ENCODE data around the gene CTPS2. TPM values are rescaled to one million over a fixed set of nuclear protein-coding genes. Genes with fewer than 3 reads are reported as not detected.

The CTPS2 gene
- polyA plus RNA-seq, 1 of the 3 experiments (the other 2 are of a cell fraction) = 6.1 TPM

DNA sequence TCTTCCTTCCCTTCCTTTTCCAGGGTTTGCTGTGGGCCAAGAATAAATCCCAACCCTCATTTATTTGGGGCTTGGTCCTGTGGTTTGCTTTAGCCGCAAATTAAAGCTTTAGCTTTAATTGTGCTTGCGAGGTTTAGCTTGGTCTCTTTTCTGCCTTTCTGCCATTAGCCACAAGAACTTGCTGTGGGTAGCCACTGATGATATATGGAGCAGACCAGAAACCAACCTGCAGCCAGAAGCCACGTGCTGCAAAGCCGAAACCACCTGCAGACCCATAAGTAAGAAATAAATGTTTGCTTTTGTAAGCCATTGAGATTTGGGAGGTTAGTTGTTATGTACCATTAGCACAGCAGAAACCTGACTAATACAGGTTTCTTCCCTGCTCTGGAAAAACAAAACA, 152.3 kb downstream of the CTPS2 start:
- CTCF ChIA-PET = no interaction called here
- no peak for DNase-seq
- POLR2A ChIA-PET = no interaction called here
- Histone ChIP-seq H3K27me3 (ENCODE audit: insufficient read depth) (no peaks in the 10 kb centered on the region), H3K79me2 (ENCODE audit: insufficient read depth) (no peaks in the 10 kb centered on the region), H3F3A (replicated peaks; ENCODE audit: insufficient read depth) (no peaks in the 10 kb centered on the region), H3K4me1 (ENCODE audit: control insufficient read depth in 1 of 2, insufficient read depth in 2 of 2, low read depth in 1 of 2, low read length in 1 of 2) (no peaks in the 10 kb centered on the region), H3K4me3 (ENCODE audit: low read depth in 2 of 2, low read length in 1 of 2) (no peak overlapping the region), H3K27ac (ENCODE audit: low read depth in 2 of 2, low read length in 1 of 2) (no peak overlapping the region), H2AFZ (ENCODE audit: low read depth) (no peak overlapping the region), H3K9ac (no peak overlapping the region), H3K36me3 (replicated peaks in 1 of 2; ENCODE audit: control insufficient read depth in 1 of 2, insufficient read depth in 2 of 2, low read length in 1 of 2) (no peaks in the 10 kb centered on the region), H4K20me1 (ENCODE audit: insufficient read depth) (no peaks in the 10 kb centered on the region), H3K4me2 (no peak overlapping the region), H3K9me2 (no peaks in the 10 kb centered on the region), H3K9me3 (no peaks in the 10 kb centered on the region)
- TF ChIP-seq FOXJ3 (CRISPR knock-in tag; IDR thresholded peaks at IDR 0.05) (no peak), EP300 (IDR thresholded peaks at IDR 0.05; ENCODE audit: borderline replicate concordance in 1 of 2, low read depth in 1 of 2, low read length in 1 of 2) (no peak), GATA2 (CRISPR knock-in tag; IDR thresholded peaks at IDR 0.05) (no peak), TCF12 (IDR thresholded peaks at IDR 0.05) (no peak)
- whole genome bisulfite sequencing (ENCODE audit: low lambda C conversion rate) = 59% methylated on average over 4 of the region's 4 CpGs

- DNase-seq = no peak
- Histone ChIP-seq H3F3A (replicated peaks; ENCODE audit: insufficient read depth) (no peaks in the 10 kb centered on the region), H3K9me3 (no peaks in the 10 kb centered on the region), H3K36me3 (replicated peaks in 1 of 2; ENCODE audit: control insufficient read depth in 1 of 2, insufficient read depth in 2 of 2, low read length in 1 of 2) (no peaks in the 10 kb centered on the region), H2AFZ (ENCODE audit: low read depth) (no peak overlapping the region), H3K4me1 (ENCODE audit: control insufficient read depth in 1 of 2, insufficient read depth in 2 of 2, low read depth in 1 of 2, low read length in 1 of 2) (no peaks in the 10 kb centered on the region), H3K9me2 (no peaks in the 10 kb centered on the region), H3K4me2 (no peak overlapping the region), H4K20me1 (ENCODE audit: insufficient read depth) (no peaks in the 10 kb centered on the region), H3K27ac (ENCODE audit: low read depth in 2 of 2, low read length in 1 of 2) (no peak overlapping the region; a peak in 1 of 4 replicates), H3K4me3 (ENCODE audit: low read depth in 2 of 2, low read length in 1 of 2) (no peak overlapping the region), H3K27me3 (ENCODE audit: insufficient read depth) (no peaks in the 10 kb centered on the region), H3K9ac (no peak overlapping the region), H3K79me2 (ENCODE audit: insufficient read depth) (no peaks in the 10 kb centered on the region)
- ChIA-PET CTCF (no interaction called here), POLR2A (no interaction called here)
- WGBS (ENCODE audit: low lambda C conversion rate) = 30% methylated on average over 1 of the region's 1 CpG
- TF ChIP-seq TCF12 (IDR thresholded peaks at IDR 0.05) (peak; percentile 76), ZBTB33 (IDR thresholded peaks at IDR 0.05; ENCODE audit: borderline replicate concordance, low read depth) (no peak), FOXM1 (IDR thresholded peaks at IDR 0.05; ENCODE audit: low read depth) (no peak), JUND (IDR thresholded peaks at IDR 0.05) (no peak)
- TF ChIP-seq, protein P1, sequence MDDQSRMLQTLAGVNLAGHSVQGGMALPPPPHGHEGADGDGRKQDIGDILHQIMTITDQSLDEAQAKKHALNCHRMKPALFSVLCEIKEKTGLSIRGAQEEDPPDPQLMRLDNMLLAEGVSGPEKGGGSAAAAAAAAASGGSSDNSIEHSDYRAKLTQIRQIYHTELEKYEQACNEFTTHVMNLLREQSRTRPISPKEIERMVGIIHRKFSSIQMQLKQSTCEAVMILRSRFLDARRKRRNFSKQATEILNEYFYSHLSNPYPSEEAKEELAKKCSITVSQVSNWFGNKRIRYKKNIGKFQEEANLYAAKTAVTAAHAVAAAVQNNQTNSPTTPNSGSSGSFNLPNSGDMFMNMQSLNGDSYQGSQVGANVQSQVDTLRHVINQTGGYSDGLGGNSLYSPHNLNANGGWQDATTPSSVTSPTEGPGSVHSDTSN (IDR thresholded peaks at IDR 0.05) = peak; percentile 44; the same call in 1 of the 2 replicates
These were observed 153.3 kb downstream of the CTPS2 start for GRCh38 chrX:16559206-16559619.

GRCh38 chrX:16558489-16558888, 154.0 kb downstream of the CTPS2 start:
- Histone ChIP-seq H3F3A (replicated peaks; ENCODE audit: insufficient read depth) (no peaks in the 10 kb centered on the region), H3K9me2 (no peaks in the 10 kb centered on the region), H2AFZ (ENCODE audit: low read depth) (no peak overlapping the region), H3K79me2 (ENCODE audit: insufficient read depth) (no peaks in the 10 kb centered on the region), H3K4me3 (ENCODE audit: low read depth in 2 of 2, low read length in 1 of 2) (no peak overlapping the region), H3K9ac (no peak overlapping the region), H3K36me3 (replicated peaks in 1 of 2; ENCODE audit: control insufficient read depth in 1 of 2, insufficient read depth in 2 of 2, low read length in 1 of 2) (no peaks in the 10 kb centered on the region), H3K4me1 (ENCODE audit: control insufficient read depth in 1 of 2, insufficient read depth in 2 of 2, low read depth in 1 of 2, low read length in 1 of 2) (no peaks in the 10 kb centered on the region), H4K20me1 (ENCODE audit: insufficient read depth) (no peaks in the 10 kb centered on the region), H3K27me3 (ENCODE audit: insufficient read depth) (no peaks in the 10 kb centered on the region), H3K9me3 (no peaks in the 10 kb centered on the region), H3K27ac (ENCODE audit: low read depth in 2 of 2, low read length in 1 of 2) (no peak overlapping the region), H3K4me2 (0 out of 2 replicates have a peak overlapping the region, but pooled peaks have one; percentile 16)
- ChIA-PET CTCF (no interaction called here), POLR2A (no interaction called here)
- TF ChIP-seq SMC3 (IDR thresholded peaks at IDR 0.05; ENCODE audit: low read depth, low read length) (no peak), RFX5 (IDR thresholded peaks at IDR 0.05; ENCODE audit: low read length) (no peak), TAF1 (IDR thresholded peaks at IDR 0.05; ENCODE audit: borderline replicate concordance, low read depth, low read length) (no peak), RCOR1 (IDR thresholded peaks at IDR 0.05; ENCODE audit: low read length) (no peak)
- WGBS (ENCODE audit: low lambda C conversion rate) = 45% methylated on average over 6 of the region's 6 CpGs
- no peak for DNase-seq

Data from SK-N-SH (cell line).